Rectal smooth muscle tissue (tissue), 1 donor: ENCODE results near the gene WDR49.

Experiments used
- H3K27ac ChIP-seq: one replicate; pipeline ENCODE4 v1.7.0; 2013; ENCODE audit warnings: low read depth, low read length, inconsistent platforms
- H3K27me3 ChIP-seq: one replicate; pipeline ENCODE4 v1.7.0; 2013; ENCODE audit warnings: low read length; ENCODE audit not compliant: control insufficient read depth, insufficient read depth
- H3K36me3 ChIP-seq: one replicate; pipeline ENCODE4 v1.7.0; 2013; ENCODE audit warnings: low read length; ENCODE audit not compliant: control insufficient read depth, insufficient read depth
- H3K4me1 ChIP-seq: one replicate; pipeline ENCODE4 v1.7.0; 2013; ENCODE audit warnings: low read length; ENCODE audit not compliant: control insufficient read depth, insufficient read depth
- H3K4me3 ChIP-seq: one replicate; pipeline ENCODE4 v1.7.0; 2013; ENCODE audit warnings: low read length
- H3K9ac ChIP-seq: one replicate; pipeline ENCODE4 v1.7.0; 2013; ENCODE audit warnings: low read length

Gene WDR49

DNA sequence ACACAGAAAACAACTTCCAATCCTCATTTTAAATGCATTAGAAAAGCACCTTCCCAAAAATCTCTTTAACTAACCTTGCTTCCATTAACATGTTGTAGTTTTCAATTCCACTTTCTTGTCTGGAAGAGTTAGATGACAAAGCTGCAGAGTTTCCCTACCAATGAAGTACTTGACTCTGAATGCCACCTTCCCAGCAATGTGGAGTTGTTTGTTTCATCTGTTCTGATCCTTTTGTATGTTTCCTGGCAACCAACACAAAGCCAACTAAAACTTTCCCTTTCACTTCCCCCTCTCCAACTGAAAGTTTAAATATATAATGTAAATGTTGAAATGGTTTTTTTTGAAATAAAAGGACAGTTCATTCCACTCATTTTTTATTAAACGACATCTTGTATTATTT is at the start of gene WDR49:
Gene WDR49, minus strand, starts transcription at position 183 of the 400 bp plus-strand sequence. CDS start 517 bp downstream, outside the sequence.
- H3K27me3 ChIP-seq: no peaks in the 10 kb centered on the region
- no peak within 1 kb of the TSS for H3K27ac ChIP-seq
- H3K4me3 ChIP-seq: no peak within 1 kb of the TSS
- H3K36me3 ChIP-seq: no peaks in the 10 kb centered on the region
- no peak within 1 kb of the TSS for H3K9ac ChIP-seq
- H3K4me1 ChIP-seq: no peaks in the 10 kb centered on the region

DNA sequence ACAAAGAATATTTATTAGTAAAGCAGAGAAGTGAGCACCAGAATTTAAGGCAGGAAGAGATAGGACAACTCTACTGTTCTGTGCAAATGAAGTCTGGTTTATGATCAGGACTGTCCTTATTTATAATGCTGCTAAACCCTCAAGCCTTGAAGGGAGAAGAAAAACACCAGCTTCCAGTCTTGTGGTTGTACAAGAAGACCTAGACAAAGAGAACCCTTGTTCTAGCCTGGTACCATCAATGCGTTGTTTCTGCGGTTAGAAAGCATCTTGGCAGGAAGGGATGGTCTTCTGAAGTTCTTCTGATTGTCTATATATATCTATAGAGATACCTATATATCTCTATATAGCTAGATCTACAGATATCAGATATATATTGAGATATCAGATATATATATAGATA is 47.2 kb upstream of the WDR49 start:
- H3K36me3 ChIP-seq: peaks cover 2% of the 10 kb centered on the region
- H3K9ac ChIP-seq: no peak overlapping the region
- H3K27me3 ChIP-seq: no peaks in the 10 kb centered on the region
- no peak overlapping the region for H3K4me3 ChIP-seq
- H3K27ac ChIP-seq: no peak overlapping the region
- H3K4me1 ChIP-seq: no peaks in the 10 kb centered on the region

DNA sequence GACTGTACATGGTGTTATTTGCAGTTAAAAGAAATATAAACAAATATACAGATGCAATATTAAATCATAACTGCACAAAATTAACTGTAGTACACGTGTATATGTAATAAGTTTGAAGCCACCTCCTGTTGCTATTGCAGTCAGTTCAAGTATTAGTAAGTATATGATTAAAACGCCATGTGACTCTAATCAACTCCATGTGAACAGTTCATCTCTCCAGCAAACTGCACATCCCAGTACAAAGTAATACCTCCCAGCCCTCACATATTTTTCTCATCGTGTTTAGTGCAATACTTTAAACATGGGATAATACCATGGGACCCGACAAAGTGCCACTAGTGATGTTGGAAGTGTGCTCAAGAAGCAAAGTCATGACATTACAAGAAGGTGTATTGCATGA is 46.3 kb upstream of the WDR49 start:
- Histone ChIP-seq H3K36me3 (peaks cover 2% of the 10 kb centered on the region), H3K27me3 (no peaks in the 10 kb centered on the region), H3K27ac (no peak overlapping the region), H3K9ac (no peak overlapping the region), H3K4me1 (no peaks in the 10 kb centered on the region), H3K4me3 (no peak overlapping the region)

DNA sequence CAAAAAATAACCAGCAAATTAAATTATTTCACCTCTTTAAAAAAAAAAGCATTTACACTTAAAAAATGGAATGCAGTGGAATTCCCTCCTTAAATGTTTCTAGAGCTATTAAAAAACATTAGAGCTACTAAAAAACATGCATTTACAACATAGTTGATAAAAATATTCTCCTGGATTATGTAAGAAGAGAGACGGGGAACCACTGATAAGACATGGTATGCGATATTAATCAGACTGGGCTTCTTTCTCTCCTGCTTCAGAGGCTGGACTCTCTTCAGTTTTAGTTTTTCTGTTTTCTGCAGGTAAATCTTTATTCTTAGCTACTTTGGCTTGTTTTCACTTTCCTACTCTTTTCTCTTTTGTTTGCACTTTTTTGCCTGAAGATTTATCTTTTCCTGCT is 40.4 kb upstream of the WDR49 start:
- Histone ChIP-seq H3K27me3 (no peaks in the 10 kb centered on the region), H3K9ac (no peak overlapping the region), H3K36me3 (no peaks in the 10 kb centered on the region)

DNA sequence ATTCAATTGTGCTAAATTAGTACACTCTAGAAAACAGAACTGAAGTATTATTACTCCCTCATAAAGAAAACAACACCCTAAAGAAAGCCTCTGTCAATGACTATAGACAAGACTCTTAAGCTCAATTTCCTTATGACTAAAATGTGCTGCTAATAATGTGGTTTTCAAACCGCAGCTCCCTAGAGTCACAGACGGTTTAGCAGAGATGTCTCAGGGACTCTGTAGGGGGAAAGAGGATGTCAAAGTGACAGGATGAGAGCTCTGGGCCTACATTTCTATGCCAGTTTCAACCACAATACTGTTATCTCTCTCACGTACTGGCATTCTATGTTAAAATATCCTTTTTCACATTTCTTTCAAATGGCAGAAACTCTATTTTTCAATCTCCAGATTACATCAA is 37.6 kb upstream of the WDR49 start:
- Histone ChIP-seq H3K36me3 (no peaks in the 10 kb centered on the region), H3K27ac (no peak overlapping the region), H3K9ac (no peak overlapping the region), H3K4me3 (no peak overlapping the region), H3K4me1 (no peaks in the 10 kb centered on the region), H3K27me3 (no peaks in the 10 kb centered on the region)

More for the DNA sequence above, 40.4 kb upstream of the WDR49 start:
- Histone ChIP-seq H3K4me1 (no peaks in the 10 kb centered on the region), H3K4me3 (no peak overlapping the region), H3K27ac (no peak overlapping the region)

DNA sequence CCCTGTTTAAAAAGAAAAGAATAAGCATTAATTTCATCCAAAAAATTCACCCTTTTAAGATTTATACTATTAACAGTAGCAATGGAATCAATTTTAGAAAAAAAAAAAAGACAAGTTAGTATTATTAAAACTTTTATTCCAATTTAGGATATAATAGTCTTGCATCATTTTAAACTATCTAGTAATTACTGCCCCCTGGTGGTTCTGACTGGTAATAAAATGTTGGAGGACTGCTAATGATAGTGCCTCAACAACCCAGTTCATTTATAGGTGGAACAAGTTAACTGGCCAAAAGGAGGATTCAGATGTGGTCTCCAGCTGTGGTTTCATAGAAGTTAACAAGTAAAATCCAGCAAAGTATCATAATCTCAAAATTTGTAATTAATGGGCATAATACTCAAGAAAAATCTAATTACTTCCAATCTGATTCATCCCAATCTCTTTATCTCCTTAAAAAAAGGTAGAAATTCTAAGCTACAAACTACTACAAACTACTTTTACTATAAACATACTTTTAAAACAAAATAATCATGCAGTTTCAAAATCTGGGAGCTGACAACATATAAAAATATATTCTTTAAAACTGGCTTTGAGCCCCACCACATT is 30.7 kb upstream of the WDR49 start:
- H3K27me3 ChIP-seq: no peaks in the 10 kb centered on the region
- H3K4me3 ChIP-seq: no peak overlapping the region
- H3K27ac ChIP-seq: no peak overlapping the region
- peaks cover 7% of the 10 kb centered on the region for H3K36me3 ChIP-seq
- H3K9ac ChIP-seq: no peak overlapping the region
- no peaks in the 10 kb centered on the region for H3K4me1 ChIP-seq

DNA sequence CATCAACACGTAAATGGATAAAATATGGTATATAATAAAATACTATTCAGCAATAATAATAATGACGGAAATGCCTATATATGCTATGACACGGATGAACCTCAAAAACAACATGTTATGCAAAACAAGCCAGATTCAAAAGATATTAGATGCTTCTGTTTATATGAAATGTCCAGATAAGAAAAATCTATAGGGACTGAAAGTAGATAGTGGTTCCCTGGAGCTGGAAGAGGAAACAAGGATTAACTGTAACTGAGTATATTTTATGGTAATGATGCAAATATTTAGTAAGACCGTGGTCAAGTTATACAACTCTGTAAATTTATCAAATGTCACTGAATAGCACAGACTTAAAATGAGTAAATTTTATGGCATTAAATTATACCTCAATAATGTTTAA is 25.8 kb upstream of the WDR49 start:
- Histone ChIP-seq H3K27ac (no peak overlapping the region), H3K9ac (no peak overlapping the region), H3K4me3 (no peak overlapping the region), H3K36me3 (peaks cover 19% of the 10 kb centered on the region), H3K4me1 (no peaks in the 10 kb centered on the region), H3K27me3 (no peaks in the 10 kb centered on the region)

DNA sequence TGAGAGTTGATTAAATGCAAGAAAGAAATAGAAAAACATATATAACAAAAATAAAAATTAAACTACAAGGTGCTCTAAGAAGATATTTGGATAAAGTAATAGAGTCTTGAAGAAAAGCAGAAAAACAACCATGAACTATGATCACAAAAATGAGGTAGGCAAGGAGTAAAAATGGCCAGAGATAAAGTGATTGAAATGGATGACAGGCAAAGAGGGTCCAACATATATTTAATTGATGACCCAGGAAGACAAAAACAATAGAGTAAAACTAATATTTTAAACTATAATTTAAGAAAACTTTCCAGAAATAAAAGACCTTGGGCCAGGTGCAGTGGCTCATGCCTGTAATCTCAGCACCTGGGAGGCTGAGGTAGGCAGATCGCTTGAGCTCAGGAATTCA is 22.1 kb upstream of the WDR49 start:
- Histone ChIP-seq H3K27ac (no peak overlapping the region), H3K36me3 (peaks cover 12% of the 10 kb centered on the region), H3K9ac (no peak overlapping the region), H3K4me3 (no peak overlapping the region), H3K27me3 (no peaks in the 10 kb centered on the region), H3K4me1 (no peaks in the 10 kb centered on the region)

DNA sequence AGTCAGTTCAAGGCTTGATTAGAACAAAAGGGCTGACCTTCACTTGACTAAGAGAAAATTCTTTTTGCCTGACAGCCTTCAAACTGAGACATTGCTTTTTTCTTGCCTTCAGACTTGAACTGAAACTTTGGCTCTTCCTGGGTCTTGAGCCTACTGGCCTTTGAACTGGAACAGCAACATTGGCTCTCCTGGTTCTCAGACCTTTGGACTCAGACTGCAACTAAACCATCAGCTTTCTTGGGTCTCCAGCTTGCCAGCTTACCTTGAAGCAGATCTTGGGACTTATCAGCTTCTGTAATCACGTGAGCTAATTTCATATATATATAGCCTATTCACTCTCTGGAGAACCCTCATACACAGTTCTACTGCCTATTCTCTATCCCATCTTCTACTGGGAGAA is 19.5 kb upstream of the WDR49 start:
- Histone ChIP-seq H3K4me1 (no peaks in the 10 kb centered on the region), H3K4me3 (no peak overlapping the region), H3K9ac (no peak overlapping the region), H3K27me3 (no peaks in the 10 kb centered on the region), H3K36me3 (peaks cover 12% of the 10 kb centered on the region), H3K27ac (no peak overlapping the region)

DNA sequence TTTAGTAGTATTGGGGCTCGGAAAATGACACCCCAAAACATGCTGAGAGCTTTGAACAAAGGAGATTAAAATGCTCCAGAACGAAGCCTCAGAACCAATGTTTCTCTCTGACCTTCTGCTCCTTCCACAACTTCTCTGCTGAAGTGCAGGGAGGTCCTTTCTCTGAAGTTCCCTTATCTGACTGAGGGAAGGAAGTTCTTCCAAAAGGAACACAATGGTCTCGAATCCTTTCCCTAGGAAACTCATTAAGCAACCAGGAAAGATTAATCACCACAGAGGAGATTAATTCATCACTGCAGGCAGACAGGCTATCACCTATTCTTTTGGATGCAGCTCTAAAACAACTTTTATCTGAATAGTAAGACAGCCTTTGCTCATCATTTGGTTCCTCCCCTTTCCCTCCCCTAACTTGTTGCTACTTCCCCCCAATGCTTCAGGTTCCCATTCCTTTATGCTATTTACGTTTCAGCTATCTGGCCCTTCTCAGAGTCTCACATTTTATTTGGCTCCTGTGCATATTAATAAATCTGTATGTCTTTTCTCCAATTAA is 18.2 kb upstream of the WDR49 start:
- Histone ChIP-seq H3K9ac (no peak overlapping the region), H3K27ac (no peak overlapping the region), H3K4me3 (no peak overlapping the region), H3K4me1 (no peaks in the 10 kb centered on the region), H3K27me3 (no peaks in the 10 kb centered on the region), H3K36me3 (peaks cover 12% of the 10 kb centered on the region)

DNA sequence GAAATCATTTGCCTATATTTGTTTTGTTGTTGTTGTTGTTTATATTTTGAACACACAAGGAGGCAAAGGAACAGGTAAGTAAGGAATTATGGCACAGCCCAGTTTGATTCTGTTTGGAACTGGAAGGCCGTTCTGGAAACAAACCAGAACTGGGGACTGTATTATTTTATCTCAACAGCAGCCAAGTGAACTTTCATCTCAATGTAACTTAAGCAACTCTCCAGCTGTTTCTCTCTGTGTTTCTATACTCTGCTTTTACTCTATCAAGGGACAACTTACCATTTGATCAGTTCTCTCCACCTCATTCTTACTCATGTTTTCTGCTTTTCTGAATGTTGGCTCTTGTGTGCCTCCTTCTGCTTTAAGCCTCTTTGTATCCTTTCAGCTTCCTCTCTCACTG is 16.0 kb upstream of the WDR49 start:
- Histone ChIP-seq H3K27ac (no peak overlapping the region), H3K4me3 (no peak overlapping the region), H3K27me3 (no peaks in the 10 kb centered on the region), H3K9ac (no peak overlapping the region), H3K4me1 (no peaks in the 10 kb centered on the region), H3K36me3 (peaks cover 1% of the 10 kb centered on the region)

DNA sequence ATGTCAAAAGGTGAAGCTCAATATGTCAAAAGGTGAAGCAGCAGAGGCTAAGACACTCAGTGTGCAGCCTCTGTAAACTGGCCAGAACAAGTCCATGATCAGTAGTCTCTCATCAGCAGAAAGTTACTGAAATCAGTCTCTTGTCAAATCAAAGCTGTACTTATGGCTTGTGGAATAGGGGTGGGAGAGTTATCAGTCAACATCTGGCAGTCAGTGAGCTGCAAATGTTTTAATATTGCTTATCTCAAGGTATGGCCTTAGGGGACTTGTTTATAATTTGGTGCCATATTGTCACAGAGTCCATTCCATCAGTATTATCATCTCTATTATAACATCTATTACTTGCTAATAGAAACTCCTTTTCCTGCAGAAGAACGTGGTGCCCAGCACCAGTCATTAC is 14.9 kb upstream of the WDR49 start:
- no peaks in the 10 kb centered on the region for H3K4me1 ChIP-seq
- H3K4me3 ChIP-seq: no peak overlapping the region
- H3K27ac ChIP-seq: no peak overlapping the region
- H3K36me3 ChIP-seq: no peaks in the 10 kb centered on the region
- no peaks in the 10 kb centered on the region for H3K27me3 ChIP-seq
- no peak overlapping the region for H3K9ac ChIP-seq

DNA sequence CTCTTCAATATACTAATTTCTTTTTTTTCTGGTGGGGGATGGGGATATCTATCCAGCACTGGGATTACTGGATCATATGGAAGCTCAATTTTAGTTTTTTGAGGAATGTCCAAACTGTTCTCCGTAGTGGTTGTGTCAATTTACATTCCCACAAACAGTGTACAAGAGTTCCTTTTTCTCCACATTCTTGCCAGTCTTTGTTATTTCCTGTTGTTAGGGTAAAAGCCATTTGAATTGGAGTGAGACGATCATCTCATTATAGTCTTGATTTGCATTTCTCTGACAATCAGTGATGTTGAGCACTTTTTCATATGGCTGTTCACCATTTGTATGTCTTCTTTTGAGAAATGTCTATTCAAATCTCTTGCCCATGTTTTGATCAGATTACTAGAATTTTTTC is 12.8 kb upstream of the WDR49 start:
- H3K4me3 ChIP-seq: no peak overlapping the region
- H3K4me1 ChIP-seq: no peaks in the 10 kb centered on the region
- no peak overlapping the region for H3K27ac ChIP-seq
- H3K27me3 ChIP-seq: no peaks in the 10 kb centered on the region
- H3K36me3 ChIP-seq: no peaks in the 10 kb centered on the region
- no peak overlapping the region for H3K9ac ChIP-seq
